ENCODE measurements around the gene FXYD2. TPM values are rescaled to one million over a fixed set of nuclear protein-coding genes. Genes with fewer than 3 reads are reported as not detected.
"Not testable (repeated sequence)": the region's sequence is repeated elsewhere in the genome, so short reads cannot be mapped to it uniquely, and the experiment has no call there.

FXYD2 gene
- total RNA-seq: 1 to 10 TPM in 1 of 2 donors, under 1 TPM in 1; 0.61 to 1.0 TPM
- long read RNA-seq, partial matches to known transcripts: 0 of 1 reads
- long read RNA-seq, other reads (novel, unspliced or antisense): 0 of 1 reads

DNA sequence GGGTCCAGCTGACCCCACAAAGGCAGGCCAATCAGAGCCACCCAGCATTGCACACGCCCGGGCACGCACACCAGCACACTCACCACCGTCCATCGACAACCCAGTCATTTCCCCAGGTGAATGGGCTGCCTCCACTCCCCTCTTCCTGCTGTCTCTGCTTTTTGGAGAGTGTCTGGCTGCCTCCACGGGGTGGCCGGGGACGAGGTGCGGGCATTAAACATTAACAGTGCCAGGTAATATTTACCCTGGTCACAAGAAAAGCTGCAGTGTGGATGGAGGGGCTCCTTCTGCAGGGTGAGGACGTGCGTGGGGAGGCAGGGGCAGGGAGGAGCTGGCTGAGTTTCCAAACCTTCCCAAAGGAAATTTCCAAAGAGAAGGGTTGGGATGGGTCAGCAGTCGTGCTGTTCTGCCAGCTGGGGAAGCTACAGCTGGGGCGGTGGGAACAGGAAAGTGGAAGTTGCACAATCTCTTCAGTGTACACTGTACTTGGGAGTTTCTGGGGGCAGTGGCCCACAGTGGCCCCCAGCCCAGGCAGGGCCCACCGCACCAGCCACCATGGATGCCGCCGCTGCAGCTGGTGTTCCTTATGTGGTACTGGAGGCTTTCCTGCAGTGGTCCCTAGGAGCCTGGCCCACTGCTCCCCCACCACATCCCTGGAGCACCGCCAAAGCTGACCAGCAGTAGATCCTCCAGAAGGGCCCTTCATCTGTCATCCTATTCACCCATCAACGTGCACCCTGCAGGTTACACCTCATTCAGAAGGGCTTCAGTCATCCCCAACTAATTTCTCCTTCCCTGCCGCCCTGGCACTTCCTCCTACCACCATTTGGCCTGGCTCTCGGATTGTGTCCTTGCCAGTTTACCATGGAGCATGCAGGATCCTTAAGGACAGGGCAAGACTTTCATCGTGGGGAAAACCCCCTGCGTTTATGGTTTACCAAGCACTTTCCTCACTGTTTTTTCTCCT lies at the start of gene FXYD2:
Gene FXYD2 (minus strand): TSS at position 174 of the 967 bp plus-strand sequence. CDS start 66 bp downstream, at position 108.
- peak in 1 of 2 donors; percentile 52 for DNase-seq
- intact Hi-C loops (cut with DNase I, micrococcal nuclease): no loop called here
- ATAC-seq: no peak

DNA sequence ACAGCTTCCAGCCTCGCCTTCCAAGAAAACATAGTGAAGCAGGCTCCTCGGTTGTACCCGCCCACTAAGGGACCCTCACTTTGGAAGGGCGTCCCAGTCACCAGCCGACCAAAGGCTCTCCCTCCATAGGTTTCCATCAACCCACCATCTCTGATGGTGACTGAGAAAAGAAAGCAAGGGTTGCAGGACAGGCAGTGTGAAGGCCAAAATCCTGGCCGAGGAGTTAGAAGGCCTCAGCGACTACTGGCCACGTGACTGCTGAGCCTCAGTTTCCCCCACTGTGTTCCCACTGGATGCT lies 49.2 kb upstream of the FXYD2 start:
- intact Hi-C loops (cut with DNase I, micrococcal nuclease): no loop called here
- DNase-seq (no peak), ATAC-seq (no peak)

DNA sequence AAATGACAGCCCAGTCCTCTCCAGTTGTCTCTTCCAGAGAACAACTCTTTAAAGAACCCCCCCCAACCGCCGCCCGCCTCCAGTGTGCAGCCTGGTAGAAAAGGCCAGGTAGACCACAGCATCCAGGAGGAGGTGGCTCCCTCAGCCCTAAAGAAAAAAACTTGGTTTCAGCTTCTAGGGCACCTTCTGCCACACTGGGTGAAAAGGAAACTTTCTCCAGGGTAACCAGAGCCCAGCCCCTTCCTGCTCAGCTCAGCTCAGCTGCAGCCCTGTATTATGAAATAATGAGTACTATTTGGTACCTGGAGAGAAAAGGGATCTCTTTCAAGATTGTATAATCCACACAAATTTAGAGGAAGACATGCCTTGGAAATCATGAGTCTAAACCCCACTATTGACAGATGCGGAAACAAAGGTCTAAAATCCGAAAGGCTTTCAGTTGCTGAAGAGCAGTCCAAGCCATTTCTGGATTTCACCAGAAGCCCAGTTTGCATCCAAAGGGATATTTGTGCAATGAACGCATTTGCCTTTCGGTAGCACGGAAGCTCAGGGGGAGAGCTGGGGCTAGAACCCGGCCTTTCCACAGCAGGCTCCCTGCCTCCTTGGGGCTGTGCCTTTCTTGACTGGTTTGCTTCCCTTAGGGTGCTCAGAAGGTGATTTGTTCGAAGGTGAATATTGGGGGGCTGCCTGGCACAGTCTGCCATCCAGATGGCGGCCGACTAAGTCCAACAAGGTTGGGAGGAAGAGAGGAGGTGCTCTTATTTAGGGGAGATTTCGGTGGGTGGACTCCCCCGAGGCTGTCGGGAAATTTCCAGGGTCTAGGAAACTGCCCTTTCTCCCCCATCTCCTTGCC lies 48.7 kb upstream of the FXYD2 start:
- intact Hi-C loops (cut with DNase I, micrococcal nuclease): no loop called here
- DNase-seq: no peak
- ATAC-seq: no peak

DNA sequence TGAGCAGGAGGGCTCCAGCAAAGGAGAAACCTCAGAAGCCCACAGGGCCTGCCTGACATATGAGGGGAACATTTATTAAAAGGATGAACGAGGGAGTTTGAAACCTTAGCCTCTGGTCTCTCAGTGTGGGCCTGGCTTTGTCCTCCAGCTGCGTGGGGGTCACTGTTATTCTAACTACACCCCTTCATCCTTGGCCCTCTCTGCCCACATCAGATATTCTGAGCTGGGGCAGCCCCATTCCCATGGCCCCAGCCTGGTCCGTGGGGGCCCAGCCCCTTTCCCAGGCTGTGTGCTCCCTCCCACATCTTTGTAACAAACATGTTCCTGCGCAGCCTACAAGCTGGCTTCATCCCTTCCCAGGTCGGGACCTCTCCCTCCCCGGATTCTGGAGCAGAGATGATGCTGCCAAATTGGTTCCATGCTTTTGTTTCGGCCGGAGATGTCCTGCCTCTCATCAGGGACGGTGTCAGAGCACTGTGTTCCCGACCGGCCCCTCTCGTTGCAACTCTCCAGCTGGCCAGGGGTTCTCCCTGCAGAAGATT lies 47.9 kb upstream of the FXYD2 start:
- ATAC-seq (no peak), DNase-seq (peak in 1 of 2 donors; percentile 53)
- intact Hi-C loops (cut with DNase I, micrococcal nuclease): no loop called here

DNA sequence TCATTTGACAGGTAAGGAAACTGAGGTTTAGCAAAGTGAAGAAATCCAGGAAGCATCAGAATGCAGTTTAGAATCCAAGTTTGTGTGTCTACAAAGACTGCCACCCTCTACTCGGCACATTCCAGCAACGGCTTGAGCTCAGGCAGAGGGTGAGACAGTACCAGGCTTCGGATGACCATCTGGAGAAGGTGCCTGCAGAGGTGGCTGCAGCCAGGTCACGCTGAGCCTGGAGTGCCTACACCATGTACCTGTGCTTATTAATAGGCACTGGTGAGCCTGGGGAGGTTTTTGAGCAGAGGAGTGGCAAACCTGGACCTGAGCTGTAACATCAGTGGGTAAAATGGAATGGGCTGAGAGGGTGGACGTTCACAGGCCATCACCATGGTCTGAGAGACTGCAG lies 47.2 kb upstream of the FXYD2 start:
- intact Hi-C loops (cut with DNase I, micrococcal nuclease): no loop called here
- DNase-seq (no peak), ATAC-seq (no peak)

DNA sequence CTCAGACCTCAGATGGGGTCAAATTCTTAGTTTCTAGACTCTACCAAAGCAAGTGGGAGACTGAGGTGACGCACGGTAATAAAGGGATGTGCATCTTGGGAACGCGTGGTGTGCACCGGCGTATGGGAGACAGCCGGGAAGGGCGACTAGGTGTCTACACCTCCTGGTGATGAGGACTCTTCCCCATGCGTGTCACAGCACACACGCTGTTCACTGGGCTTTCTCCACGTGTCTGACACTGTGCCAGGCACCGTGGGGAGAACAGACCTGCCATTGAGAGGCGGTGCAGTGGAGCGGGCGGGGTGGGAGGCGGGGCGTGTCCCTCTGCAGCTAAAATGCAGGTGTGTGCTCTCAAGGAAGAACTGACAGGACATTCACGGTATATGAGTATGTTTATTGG lies 46.6 kb upstream of the FXYD2 start:
- ATAC-seq: no peak
- DNase-seq: no peak

DNA sequence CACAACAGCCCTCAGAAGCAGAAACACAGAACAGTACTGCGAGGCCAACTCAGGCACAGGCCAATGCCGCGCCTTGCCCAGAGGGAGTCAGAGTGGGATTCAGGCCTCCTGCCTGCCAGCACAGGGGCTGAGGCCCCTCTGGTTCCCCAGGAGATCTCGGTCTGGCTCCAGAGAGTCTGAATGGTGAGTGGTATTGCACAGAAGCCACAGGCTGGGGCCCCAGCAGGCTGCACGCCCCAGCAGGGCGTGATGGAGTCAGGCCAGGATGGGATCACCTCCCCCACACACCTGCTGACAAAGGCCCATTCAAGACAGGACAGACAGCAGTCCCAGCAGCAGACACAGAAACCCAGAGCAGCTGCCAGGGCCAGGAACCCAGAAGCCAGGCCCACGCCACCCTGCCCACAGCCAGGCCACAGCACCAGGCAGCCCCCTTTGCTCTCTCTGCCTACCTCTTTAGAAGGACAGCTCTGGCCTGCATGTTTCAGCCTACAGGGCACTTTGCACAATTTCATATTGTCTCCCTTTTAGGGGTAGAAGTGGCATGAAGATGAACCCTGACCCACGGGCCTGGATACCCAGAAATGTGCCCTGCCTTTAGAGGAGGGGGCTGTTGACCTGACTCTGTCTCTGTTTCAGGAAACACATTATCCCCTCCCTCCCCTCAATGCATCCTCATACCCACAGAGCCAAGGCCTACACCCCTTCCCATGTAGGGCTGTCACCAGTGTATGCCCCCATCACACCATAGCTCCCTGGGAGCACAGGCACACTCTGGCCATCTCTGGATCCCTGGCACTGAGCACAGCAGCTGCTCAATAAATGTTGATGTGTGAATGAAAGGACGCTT lies 45.8 kb upstream of the FXYD2 start:
- DNase-seq: no peak
- ATAC-seq: peak; percentile 26

More for the DNA sequence above, 46.6 kb upstream of the FXYD2 start:
- intact Hi-C loops (cut with DNase I, micrococcal nuclease): no loop called here

DNA sequence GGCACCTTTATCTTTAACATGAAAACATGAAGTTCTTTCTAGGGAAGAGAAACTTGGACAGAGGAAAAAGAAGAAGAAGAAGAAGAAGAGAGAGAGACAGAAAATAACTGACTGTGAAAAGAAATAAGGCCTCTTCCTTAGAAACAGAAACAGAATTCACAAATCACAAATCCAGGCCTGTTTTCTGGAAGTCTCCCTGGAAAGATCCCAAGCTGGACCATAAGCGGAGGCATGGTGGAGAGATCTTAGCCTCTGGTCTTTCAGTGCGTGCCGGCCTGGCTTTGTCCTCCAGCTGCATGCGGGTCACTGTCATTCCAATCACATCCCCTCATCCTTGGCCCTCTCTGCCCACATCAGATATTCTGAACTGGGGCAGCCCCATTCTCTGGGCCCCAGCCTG lies 45.1 kb upstream of the FXYD2 start:
- intact Hi-C loops (cut with DNase I, micrococcal nuclease): no loop called here
- DNase-seq (no peak), ATAC-seq (no peak)

More for the DNA sequence above, 45.8 kb upstream of the FXYD2 start:
- intact Hi-C loops (cut with DNase I, micrococcal nuclease): no loop called here

DNA sequence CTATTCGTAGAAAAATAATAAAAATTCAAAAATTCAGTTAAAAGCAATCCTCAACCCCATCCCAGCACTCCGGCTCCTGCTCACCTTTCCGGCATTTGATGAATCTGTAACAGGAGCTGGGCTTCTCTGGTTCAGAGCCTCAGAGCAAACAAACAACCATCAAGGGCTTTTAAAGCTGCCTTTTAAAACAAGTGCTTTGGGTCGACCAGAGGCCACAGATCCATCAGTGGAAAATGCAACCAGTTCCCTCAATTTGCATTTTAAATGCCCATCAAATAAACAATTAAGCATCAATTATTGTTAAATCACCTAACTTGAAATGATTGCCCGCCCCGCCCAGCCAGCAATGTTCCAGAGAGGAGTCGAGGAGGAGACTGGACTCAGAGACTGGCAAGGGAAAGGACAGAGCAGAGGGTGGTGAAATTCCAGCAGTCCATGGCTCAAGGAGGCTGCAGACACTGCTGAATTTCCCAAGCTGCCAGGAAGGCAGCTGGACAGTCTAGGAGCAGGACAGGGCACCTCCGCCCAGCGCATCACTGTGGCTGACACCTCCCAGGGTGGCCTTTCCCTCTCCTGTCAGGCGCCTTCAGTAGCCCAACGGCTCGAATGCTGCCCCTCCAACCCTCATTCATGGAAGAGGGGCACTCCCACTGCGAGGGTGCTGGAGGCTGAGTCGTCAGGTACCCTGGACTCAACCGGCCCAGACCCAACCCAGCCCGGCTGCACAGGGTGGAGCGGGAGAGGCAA lies 44.4 kb upstream of the FXYD2 start:
- ATAC-seq (no peak), DNase-seq (no peak)
- intact Hi-C loops (cut with DNase I, micrococcal nuclease): no loop called here

DNA sequence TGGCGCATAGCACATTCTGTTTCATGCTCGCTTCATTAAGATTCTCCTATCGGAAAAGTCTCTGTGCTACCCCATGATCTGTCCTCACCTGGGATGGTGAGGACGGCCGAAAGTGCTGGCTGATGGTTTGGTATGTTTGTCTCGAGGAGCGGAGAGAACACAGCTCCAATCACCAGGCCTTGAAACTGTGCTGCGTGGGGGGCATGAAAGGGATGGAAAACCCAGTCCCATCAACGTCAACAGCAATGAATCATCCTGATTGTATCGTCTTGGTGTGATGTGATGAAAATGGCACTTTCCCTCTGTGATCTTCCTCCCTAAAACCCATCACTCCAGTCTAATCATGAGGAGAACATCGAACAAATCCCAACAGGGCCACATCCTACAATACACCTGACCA lies 43.5 kb upstream of the FXYD2 start:
- intact Hi-C loops (cut with DNase I, micrococcal nuclease): no loop called here
- DNase-seq (no peak), ATAC-seq (no peak)

DNA sequence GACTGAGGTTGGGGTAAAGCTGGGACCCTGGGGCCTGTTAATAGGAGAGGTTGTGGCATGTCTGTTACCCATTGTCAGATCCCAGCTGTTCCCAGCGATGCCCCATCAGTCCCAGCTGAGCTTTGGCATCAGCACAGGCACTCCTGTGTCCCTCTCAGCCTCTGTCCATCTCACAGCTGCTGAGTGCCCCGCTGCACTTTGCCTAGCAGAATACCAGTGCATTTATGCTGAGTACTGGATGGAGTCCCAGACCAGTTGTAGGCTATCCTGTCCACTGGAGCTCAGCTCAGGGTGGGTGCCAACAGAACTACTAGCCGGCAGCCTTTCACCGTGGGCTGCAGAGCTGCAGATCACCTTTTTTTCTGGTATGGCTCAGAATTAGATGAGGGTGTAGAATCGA lies 42.0 kb upstream of the FXYD2 start:
- ATAC-seq (no peak), DNase-seq (no peak)
- intact Hi-C loops (cut with DNase I, micrococcal nuclease): no loop called here

DNA sequence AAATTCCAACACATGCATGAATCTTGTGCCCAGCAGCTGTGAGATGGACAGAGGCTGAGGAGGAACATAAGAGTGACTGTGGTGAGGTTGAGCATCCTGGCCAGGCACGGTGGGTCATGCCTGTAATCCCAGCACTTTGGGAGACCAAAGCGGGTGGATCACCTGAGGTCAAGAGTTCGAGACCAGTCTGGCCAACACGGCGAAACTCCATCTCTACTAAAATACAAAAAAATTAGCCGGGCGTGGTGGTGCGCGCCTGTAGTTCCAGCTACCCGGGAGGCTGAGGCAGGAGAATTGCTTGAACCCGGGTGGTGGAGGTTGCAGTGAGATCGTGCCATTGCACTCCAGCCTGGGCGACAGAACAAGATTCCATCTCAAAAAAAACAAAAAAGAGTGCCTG lies 41.0 kb upstream of the FXYD2 start:
- ATAC-seq; intact Hi-C loops (cut with DNase I, micrococcal nuclease); DNase-seq: not testable (repeated sequence)

DNA sequence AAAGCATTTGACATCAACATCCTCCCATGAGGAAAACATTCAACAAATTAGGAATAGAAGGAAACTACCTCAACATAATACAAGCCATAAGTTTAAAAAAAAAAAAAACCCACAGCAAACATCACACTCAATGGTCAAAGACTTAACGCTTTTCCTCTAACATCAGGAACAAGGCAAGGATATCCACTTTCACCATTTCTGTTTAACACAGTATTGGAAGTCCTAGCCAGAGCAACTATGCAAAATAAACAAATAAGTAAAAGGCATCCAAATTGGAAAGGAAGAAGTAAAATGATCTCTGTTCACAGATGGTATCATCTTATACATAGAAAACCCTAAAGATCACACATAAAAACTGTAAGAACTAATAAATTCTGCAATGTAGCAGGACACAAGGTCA lies 38.8 kb upstream of the FXYD2 start:
- DNase-seq: no peak
- intact Hi-C loops (cut with DNase I, micrococcal nuclease): no loop called here

DNA sequence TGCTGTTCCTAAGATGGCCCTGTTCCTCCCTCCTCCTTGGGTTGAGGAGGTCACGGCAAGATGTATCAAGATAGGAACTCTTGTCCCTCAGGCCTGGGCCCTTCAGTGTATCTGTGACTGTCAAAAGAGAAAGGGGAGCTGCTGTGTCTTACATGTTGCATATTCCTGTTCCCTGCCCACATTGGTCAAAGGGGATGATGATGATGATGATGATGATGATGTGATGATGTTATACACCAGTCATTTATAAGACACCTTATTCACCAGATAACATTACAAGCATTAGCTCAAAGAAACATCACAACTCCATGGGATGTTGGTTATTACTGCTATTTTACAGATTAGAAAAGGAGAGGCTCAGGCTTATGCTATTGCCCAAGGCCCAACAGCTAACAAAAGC lies 38.2 kb upstream of the FXYD2 start:
- intact Hi-C loops (cut with DNase I, micrococcal nuclease): no loop called here
- DNase-seq (no peak), ATAC-seq (no peak)

More for the DNA sequence above, 38.8 kb upstream of the FXYD2 start:
- ATAC-seq: no peak

DNA sequence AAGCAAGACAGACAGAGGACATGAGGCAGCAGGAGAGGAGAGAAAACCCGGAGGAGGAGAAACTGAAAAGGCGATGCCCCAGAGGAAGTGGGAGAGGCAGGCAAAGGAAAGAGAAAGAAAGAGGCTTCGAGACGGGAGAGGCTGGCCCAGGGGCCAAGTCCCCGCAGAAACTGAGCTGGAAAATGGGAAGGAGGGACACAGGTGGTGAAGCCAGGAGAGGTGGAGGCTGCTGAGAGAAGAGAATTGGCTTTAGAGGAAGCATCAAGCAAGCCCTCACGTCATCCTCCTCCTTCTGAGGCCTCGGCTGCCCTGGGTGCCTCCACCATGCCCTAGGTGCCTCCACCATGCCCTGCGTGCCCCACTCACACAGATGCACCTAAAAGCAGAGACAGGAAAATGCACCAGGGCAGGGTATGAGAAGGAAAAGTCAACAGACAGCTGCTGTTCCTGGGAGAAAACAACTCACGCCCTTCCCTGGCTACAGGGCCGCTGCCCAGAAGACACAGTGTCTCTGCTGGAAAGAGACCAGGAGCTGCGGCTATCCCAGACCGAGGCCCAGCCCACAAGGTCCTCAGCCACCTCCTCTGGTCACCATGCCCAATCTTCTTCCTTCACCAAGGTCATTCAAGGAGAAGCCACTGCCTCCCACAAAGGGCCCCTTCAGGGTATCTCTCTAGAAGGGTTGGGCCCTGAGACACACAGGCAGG lies 37.6 kb upstream of the FXYD2 start:
- ATAC-seq (no peak), DNase-seq (no peak)
- intact Hi-C loops (cut with DNase I, micrococcal nuclease): no loop called here

DNA sequence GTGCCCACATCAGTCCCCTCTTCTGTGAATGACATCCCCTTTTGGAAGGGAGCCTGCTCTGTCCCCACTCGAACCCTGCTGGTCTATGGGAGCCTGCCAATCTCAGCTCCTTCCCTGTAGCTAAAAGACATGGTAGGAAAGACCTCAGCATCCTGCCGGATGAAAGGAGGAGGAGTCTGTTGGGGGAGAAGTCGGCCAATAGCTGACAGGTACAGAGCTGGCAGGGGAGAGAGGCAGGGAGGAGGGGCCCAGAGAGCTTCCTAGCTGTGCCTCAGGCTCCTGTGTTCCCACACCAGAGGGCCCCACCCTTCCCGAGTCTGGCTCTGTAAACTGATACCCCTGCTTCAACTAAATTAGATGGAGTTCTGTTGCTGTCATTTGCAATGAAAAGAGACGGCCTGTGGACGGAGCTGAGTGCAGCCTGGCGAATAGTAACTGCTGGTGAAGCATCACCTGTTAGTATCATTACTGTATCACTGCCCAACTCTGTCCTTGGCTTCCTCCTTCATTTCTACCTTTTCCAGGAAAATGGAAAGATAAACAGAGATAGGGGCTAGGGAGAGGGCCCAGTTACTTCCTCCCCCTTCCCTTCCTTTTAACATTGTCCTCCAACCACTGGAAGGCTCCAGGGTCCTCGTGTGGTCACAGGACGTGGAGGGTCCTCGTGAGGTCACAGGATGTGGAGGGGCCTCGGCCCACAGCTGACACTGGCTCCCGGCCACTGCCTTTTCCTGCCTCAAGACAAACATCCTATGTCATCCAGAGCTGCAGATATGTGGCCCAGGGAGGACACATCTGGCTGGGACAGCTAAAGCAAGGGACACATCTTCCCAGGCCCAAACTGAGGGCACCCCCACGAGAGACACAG lies 36.8 kb upstream of the FXYD2 start:
- ATAC-seq: no peak
- intact Hi-C loops (cut with DNase I, micrococcal nuclease): no loop called here

More for the DNA sequence above, 36.8 kb upstream of the FXYD2 start:
- DNase-seq: no peak

Data from left colon (tissue), 2 donors.